Activated CD8-positive, alpha-beta memory T cell treated with anti-CD3 and anti-CD28 coated beads for 48 hours (primary cell): ENCODE results near the gene SIPA1L3.

Experiments
- DNase-seq, 3 experiments: peaks; one replicate each; pipeline ENCODE4 v3.0.0-alpha.2; 2020; ENCODE audit warnings: low read depth in 2 of 3, low spot score in 2 of 3

Gene SIPA1L3

DNA sequence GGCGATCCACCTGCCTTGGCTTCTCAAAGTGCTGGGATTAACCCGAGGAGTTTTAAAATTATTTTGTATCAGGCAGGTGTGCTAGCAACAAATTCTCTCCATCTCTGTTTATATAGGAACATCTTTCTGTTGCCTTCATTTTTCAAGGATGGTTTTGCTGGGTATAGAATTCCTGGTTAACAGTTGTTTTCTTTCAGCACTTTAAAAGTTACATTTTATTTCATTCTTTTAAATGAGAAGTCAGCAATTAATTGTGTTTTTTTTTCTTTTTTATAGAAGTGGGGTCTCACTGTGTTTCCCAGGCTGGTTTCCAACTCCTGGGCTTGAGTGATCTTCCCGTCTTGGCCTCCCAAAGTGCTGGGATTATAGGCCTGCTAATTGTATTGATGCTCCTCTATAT, 273.1 kb downstream of the SIPA1L3 start:
- DNase-seq, result no peak

DNA sequence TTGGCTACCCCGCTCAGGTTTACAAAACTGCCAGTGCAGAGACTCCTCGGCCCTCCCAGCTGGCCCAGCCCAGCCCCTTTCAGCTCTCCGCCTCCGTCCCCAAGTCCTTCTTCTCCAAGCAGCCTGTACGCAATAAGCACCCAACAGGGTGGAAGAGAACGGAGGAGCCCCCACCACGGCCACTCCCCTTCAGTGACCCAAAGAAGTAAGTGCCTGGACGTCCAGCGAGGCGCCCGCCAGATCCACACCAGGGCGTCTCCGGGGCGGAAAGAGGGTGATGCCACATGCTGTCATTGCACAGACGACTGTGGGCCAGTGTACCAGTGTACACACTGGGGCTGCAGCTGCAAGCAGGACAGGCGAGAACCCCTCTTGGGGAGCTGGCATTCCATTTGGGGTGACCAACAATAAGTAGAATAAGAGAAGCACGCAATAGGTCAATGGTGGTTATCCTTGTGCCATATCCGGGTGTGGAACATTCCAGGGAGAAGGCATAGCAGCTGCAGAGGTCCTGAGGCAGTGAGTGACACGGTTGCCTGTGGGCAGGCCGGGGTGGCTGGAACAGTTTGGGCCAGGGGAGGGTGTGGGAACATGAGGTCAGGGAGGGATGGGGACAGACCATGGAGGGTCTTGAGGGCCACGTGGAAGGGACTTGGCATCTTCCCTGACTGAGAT, 275.7 kb downstream of the SIPA1L3 start:
- DNase-seq, result no peak

DNA sequence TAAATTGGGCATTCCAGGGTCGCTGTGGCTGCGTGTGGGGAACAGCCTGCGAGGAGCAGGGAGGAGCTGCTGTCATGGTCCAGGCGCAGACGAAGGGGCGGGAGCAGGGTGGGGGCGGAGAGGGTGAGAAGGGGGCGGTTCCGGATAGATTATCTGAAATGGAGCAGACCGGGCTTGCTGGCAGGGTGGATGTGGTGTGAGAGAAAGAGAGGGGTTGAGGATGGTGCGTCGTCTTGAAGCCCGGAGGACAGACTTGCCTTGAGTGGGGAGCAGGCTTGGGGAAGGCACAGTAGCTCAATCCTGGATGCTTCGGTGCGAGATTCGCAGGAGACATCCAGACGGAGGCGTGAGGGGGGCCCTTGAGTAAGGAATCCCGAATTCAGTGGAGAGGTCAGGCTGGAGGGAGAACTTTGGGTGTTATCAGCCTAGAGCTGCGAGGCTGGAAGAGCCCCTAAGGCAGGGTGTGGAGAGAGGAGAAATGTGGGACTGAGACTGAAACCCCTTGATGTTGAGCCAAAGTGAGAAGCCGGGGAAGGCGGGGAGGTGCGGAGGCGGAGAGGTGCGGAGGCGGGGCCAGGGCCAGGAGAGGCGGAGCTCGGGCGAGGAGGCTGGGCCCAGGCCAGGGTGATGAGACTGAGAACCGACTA, 276.4 kb downstream of the SIPA1L3 start:
- DNase-seq, result no peak

DNA sequence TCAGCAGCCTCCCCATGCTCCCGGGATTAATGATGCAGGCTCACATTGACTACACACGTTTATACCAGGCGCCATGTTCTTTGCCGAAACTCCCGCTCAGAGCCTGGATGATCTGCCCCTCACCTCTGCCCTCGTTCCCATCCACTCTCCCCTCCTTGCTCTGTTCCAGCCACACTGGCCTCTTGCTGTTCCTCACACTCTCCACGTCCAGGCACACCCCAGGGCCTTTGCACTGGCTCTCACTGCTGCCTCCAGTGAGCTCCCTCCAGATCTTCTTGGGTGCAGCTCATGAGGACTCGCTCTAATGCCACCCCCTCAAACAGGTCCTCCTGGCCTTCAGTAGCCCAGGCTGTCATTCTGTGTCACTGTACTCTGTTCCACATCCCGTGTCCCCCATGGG, 277.8 kb downstream of the SIPA1L3 start:
- no peak for DNase-seq

DNA sequence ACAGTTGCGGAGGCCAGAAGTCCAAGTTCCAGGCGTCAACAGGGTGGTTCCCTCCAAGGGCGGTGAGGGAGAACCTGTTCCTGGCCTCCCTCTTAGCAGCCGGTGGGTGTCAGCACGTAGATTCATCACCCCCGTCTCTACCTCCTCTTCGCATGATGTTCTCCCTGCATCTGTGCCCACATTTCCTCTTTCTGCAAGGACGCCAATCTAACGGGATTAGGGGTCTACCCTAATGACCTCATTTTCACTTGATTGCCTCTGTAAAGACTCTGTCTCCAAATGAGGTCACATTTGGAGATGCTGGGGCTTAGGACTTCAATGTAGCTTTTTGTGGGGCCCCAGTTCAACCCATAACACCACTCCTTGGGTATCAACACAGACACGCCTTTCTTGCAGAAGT, 278.6 kb downstream of the SIPA1L3 start:
- DNase-seq, result no peak

DNA sequence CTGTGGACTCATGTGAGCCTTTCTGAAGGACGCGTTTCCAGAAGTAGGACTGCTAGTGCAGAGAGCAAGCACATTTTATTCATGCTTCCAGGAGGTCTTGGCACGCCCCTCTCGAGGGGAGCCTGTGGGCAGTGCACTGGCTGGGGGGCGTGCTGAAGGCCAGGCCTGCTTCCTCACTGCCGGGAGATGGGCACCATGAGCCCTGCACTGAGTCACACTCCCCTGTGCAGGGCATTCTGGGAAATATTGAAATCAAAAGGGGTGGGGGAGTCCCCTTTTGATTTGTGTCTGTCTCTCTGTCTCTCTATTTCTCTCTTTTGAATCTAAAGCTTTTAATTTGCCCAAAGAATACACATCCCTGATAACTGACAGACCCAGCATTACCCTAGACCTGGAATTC, 283.1 kb downstream of the SIPA1L3 start:
- DNase-seq, result no peak

DNA sequence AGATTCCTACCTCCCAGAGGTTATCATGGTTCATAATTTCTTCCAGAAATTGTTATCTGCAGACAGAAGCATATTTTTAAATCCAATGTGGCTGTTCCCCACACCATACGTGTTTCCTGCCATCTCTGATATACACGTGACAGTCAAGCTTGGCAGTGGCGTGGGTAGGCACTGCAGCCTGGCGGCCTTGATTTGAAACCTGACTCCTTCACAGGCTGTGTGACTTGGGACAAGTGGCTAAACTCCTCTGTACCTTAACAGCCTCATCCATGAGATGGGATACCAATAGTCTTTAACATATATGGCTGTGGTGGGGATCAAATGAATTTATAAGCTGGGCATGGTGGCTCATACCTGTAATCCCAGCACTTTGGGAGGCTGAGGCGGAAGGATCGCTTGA, 283.8 kb downstream of the SIPA1L3 start:
- DNase-seq, result no peak

DNA sequence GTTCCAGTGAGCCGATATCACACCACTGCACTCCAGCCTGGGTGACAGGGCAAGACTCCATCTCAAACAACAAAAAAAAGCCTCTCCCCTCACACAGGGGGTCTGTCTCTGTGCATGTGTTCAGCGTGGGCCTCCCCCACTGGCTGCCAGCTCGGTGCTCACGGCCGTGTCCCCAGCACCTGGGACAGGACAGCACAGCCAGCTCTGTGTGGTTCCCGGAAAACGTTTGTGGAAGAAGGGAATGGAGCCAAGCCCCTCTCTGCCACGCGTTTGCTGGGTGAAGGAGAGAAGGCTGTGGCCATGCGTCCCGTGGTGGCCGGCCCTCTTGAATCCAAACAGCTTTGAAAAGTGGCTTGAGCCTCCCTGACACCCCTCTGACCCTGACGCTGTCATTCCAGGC, 284.7 kb downstream of the SIPA1L3 start:
- DNase-seq, result no peak

DNA sequence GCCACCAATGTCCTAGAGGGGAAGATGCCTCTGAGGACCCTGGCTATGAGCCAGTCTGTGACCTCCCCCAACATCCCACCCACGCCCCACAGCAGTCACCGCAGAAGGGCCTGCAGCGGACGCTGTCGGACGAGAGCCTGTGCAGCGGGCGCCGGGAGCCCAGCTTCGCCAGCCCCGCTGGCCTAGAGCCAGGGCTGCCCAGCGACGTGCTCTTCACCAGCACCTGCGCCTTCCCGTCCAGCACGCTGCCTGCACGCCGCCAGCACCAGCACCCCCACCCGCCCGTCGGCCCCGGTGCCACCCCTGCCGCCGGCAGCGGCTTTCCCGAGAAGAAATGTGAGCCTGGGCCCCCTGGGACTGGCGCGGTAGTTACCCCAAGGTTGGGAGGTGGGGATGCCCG, 286.4 kb downstream of the SIPA1L3 start:
- DNase-seq, result no peak

DNA sequence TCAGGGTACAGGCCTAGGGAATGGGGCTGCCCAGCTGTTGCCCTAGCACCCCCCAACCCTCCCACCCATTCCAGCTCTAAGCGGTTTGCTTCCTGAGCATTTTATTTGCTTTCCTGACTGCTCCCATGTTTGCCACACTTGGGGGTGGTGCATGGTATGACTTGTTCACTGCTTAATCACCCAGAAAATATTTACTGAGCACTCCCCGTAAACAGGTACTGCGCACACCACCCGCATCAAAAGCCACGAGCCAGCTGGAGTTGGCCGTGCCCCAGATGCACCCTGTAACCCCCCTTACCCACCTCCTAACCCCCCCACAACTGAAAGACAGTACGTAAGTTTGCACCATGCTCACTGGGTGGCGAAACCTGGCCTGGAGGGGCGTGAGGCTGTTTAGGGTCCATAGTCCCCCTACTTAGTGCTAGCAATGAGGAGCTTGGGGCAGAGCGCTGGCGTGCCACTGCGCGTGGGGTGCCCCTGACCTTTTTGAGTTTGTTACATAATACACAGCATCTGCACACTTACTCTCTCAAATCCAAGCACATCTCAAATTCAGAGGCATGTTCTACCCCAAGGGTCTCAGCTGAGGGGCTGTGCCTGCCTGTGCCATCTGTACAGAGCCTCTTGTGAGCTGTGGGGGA, 287.2 kb downstream of the SIPA1L3 start:
- no peak for DNase-seq

DNA sequence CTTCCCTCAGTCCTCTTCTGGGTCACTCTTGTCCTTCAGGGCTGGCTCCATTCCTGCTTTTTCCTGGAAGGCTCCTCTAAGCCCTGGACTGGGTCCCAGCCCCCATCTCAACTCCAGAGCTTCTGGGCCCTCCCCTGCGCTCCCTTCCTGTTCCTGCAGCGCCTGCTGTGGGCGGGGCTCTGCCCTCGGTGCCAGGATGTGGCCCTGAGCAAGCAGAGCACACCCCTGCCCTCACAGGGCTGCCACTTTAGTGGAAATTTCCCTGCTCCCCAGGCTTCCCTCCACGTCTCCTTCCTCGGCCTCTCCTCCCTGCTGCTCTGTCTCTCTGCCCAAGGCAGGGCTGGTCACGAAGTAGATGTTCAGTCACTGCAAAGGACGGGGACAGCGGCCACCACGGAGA, 288.2 kb downstream of the SIPA1L3 start:
- no peak for DNase-seq

DNA sequence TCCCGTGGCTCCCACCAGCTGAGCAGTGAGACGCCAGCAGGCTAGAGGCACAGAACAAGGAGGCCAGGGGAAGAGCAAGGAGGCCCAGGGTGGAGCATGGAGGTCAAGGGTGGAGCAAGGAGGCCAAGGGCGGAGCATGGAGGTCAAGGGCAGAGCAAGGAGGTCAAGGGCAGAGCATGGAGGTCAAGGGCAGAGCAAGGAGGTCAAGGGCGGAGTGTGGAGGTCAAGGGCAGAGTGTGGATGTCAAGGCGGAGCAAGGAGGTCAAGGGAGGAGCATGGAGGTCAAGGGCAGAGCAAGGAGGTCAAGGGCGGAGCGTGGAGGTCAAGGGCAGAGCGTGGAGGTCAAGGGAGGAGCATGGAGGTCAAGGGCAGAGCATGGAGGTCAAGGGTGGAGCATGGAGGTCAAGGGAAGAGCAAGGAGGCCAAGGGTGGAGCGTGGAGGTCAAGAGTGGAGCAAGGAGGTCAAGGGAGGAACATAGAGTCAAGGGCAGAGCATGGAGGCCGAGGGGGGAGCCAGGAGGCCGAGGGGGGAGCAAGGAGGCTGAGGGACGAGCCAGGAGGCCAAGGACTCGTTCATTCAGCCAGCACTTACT, 289.3 kb downstream of the SIPA1L3 start:
- no peak for DNase-seq

DNA sequence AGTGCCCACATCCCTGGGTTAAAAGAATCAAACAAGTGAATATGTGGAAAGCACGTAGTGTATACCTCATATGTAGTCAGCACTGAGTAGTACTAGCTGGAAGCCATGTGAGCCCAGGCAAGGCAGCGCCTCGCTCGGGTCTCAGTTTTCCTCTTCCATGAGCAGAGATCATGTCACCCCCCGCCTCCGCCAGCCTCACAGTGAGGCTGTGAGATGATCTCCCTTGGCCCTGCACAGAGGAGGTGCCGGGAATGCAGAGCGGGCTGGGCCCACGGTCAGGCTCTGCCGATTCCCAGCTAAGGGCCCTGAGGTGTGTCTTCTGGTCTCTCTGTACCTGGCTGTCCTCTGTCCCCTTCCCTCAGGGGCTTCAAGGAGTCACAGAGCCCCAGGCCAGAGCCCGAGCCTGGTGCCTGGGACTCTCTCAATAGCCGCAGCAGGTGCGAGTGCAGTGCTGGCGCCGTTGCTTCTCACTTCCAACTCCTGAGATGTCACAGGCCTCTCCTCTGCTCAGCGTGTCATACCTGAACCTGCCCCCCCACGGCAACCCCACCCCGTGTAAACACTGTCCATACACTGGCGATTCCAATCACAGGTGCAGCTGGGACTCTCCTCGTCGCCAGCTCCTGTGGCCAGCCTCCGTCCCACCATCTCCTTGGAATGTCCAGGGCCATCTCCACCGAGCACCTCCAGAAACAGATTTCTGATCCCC, 290.1 kb downstream of the SIPA1L3 start:
- no peak for DNase-seq

DNA sequence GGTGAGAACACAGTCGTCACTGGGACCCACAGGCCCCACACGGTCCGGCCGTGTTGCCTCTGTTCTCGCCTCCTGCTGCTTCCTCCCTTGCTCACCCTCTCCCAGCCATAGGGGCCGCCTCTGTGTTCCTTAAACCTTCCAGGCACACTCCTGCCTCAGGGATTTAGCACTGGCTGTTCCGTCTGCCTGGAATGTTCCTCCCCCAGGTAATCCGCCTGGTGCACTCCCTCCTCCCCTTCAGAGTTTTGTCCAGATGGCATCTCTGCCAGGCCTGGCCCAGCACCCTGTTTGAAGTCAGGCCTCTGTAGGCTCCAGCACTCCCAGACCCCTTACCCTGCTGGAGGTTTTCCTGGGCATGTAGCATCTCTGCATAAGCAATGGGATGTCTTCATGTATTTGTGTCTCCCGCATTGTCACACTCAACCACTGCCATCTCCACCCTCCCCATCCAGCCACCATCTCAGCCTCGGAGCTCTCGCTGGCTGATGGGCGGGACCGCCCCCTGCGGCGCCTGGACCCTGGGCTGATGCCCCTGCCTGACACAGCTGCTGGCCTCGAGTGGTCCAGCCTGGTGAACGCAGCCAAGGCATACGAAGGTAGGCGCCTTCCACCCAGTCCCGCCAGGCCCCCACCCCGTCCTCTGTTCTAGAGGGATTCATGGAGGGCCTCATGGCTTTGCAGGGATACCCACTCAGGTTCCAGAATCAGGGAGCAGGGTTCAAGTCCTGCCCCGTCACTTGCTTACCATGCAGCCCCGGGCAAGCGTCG, 291.1 kb downstream of the SIPA1L3 start:
- DNase-seq, result no peak

DNA sequence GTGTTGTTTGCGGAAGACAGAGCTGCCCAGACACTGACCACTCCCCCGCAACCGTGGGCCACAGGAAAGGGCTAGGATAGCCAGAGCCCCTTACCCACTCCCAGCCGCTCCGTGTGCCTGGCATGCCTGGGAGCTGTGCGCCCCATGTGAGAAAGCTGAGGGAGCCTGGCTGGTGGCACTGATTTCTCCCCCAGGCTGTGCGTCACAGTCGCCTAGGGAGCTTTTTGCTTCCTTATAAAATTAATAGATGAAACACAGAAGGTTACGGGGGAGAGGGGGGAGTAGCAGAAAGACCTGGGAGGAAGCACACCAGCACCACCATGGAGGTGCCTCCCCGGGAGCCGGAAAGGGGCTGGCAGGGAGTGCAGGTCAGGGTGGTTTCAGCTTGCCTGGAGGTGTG, 292.3 kb downstream of the SIPA1L3 start:
- no peak for DNase-seq

DNA sequence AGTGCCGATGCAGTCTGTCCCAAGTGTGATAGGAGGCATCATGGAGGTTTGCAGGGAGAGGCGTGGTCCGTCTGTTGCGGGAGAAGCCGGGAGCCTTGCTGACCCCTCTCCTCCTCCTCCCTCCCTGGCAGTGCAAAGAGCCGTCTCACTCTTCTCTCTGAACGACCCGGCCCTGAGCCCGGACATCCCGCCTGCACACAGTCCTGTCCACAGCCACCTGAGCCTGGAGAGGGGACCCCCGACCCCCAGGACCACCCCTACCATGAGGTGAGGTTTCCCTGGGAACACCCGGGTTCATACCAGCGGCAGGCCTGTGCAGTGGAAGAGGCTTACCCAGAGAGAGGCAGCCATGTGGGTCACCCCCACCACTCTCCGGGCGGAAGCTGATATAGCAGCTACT, 294.7 kb downstream of the SIPA1L3 start:
- no peak for DNase-seq

DNA sequence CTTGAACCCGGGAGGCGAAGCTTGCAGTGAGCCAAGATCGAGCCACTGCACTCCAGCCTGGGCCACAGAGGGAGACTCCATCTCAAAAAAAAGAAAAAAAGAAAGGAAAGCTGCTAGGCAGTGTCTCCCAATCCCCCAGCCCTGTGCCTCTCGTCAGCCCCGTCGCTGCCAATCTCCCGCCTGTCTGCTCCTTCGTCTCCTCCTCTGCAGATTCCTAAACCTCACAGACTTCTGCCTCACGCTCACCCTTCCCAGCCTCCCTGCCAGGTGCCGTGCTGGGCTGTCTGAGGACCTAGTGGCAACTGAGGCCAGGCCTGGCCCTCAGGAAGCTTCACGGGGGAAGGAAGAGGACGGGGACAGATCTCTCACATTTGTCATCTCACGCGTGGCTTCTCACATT, 295.5 kb downstream of the SIPA1L3 start:
- DNase-seq, result no peak

DNA sequence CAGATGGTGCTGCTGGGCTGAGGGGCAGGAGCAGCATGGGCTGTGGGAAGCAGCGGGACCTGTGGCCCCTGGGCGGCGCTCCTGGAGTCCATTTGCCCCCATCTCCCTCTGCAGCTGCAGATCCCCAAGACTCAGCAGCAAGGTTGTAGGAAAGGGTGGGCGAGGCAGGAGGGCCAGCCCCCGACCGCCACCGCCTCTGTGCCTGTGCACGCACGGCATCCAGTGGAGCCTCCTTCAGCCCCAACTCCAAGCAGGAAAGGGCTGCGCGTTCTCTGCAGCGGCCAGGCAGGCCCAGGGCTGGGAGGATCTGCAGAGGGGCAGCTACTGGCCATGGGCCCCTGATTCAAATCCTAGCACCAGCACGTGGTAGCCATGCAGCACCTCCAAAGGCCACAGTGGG, 296.2 kb downstream of the SIPA1L3 start:
- no peak for DNase-seq

DNA sequence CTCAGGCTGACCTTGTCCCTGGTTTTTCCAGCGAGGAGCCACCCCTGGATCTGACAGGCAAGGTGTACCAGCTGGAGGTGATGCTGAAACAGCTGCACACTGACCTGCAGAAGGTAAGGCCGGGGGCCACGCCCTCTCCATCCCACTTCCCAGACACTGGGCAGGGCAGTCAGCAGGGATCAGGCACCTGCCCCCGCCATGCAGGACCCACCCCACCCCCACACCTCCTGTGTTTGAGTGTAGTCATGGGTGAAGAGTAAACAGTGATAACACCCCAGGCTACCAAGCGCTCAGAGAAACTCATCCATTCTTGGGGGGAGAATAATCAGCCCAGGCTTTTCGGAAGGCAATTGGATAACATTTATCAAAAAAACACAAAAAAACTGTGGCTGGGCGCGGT, 297.1 kb downstream of the SIPA1L3 start:
- no peak for DNase-seq

DNA sequence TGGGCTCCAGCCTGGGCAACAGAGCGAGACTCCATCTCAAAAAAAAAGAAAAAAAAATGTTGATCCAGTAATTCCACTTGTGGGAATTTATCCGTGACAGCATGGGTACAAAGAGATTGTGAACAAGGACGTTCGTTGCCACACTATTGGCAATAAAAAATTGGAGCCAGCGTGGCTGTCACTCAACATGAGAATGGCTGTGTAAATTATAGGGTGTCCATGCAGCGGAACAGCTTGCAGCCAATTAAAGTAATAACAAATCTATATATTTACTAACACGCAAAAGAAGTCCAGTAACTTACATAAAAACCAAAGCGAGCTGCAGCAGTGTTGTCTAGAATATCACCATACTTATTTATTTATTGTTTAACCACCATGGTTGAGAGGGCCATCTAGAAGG, 297.7 kb downstream of the SIPA1L3 start:
- DNase-seq, result no peak
